Measurements from ENCODE around the gene SNRNP200. TPM values are rescaled to one million over a fixed set of nuclear protein-coding genes. Genes with fewer than 3 reads are reported as not detected.

Gene SNRNP200
- total RNA-seq, 2 donors from 2014 or later, result 190 to 211 TPM

DNA sequence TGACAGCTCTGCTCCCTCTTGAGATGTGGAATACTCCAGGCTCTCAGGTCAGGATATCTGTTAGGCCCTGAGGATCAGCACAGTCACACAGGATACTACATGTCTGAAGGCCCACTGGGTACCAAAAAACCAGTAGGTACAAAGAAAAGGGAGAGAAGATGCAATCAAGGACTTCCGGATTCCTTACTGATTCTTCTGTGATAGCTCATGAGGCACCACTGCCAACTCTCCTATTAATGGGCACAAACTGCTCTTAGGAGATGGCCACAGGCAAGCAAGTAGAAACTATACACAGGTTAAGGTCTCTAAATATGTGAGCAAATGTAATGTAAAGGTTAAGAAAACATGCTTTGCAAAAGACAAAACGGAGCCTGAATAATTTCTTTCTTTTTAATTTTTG is 43.0 kb downstream of the SNRNP200 start:
- H3K36me3 ChIP-seq (ENCODE audit: control insufficient read depth, insufficient read depth, low read length), result peaks cover 29% of the 10 kb centered on the region
- H3K9ac ChIP-seq (ENCODE audit: extremely low read depth, low read length, poor library complexity, severe bottlenecking), result no peak overlapping the region
- H3K4me1 Mint-ChIP-seq, result peaks cover 19% of the 10 kb centered on the region
- WGBS, 2 experiments (ENCODE audit: insufficient coverage in 1 of 2, insufficient read length in 1 of 2), result 97 to 100% methylated on average over 2 of the region's 2 CpGs
- no peak overlapping the region for H3K27ac Mint-ChIP-seq
- no peak for DNase-seq
- no peak overlapping the region for H3K27ac ChIP-seq (ENCODE audit: low read depth, low read length)
- H3K27me3 ChIP-seq (ENCODE audit: control insufficient read depth, insufficient read depth, low read length, poor library complexity, severe bottlenecking), result no peaks in the 10 kb centered on the region
- TF ChIP-seq, protein P1, sequence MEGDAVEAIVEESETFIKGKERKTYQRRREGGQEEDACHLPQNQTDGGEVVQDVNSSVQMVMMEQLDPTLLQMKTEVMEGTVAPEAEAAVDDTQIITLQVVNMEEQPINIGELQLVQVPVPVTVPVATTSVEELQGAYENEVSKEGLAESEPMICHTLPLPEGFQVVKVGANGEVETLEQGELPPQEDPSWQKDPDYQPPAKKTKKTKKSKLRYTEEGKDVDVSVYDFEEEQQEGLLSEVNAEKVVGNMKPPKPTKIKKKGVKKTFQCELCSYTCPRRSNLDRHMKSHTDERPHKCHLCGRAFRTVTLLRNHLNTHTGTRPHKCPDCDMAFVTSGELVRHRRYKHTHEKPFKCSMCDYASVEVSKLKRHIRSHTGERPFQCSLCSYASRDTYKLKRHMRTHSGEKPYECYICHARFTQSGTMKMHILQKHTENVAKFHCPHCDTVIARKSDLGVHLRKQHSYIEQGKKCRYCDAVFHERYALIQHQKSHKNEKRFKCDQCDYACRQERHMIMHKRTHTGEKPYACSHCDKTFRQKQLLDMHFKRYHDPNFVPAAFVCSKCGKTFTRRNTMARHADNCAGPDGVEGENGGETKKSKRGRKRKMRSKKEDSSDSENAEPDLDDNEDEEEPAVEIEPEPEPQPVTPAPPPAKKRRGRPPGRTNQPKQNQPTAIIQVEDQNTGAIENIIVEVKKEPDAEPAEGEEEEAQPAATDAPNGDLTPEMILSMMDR (conservative IDR thresholded peaks at IDR 0.05), result no peak
- H3K36me3 Mint-ChIP-seq (ENCODE audit: low read depth), result peaks cover 11% of the 10 kb centered on the region
- no peak overlapping the region for H3K4me3 Mint-ChIP-seq
- H3K4me1 ChIP-seq (ENCODE audit: control insufficient read depth, insufficient read depth, low read length), result peaks cover 5% of the 10 kb centered on the region
- H3K9me3 Mint-ChIP-seq, result no peaks in the 10 kb centered on the region
- no peaks in the 10 kb centered on the region for H3K27me3 Mint-ChIP-seq (ENCODE audit: insufficient read depth)
- no peak overlapping the region for H3K4me3 ChIP-seq (ENCODE audit: low read length)
- H3K9me3 ChIP-seq (ENCODE audit: control insufficient read depth, low read length), result no peaks in the 10 kb centered on the region

DNA sequence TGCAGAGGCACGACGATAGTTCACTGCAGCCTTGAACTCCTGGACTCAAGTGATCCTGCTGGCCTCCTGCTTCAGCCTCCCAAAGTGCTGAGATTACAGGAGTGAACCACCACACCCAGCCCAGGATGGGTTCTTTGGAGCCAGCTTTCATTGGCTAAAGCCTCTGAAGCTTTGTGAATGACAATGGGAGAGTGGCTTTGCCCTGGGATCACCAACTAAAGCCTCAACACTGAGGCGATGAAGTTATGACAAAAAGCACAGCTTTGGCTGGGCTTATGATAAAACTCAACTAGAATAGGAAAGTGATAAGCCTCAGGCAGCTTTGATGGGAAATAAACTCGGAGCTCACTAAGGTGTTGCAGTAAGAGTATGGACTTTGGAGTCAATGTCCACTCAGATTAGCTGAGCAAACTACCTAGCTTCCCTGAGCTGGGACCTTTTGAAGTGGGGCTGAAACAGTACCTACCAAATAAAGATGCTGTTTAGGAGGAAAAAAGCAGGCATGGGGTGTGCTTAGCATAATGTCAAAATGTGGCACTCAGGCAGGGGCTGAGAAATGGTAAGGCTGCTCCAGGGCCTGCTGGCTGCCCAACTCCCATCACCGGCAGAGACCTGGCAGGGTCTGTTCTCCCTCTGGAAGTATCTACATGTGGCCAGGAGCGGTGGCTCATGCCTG is 43.9 kb downstream of the SNRNP200 start:
- Histone ChIP-seq H3K9me3 (ENCODE audit: control insufficient read depth, low read length) (no peaks in the 10 kb centered on the region), H3K27ac (ENCODE audit: low read depth, low read length) (no peak overlapping the region), H3K4me3 (ENCODE audit: low read length) (no peak overlapping the region), H3K36me3 (ENCODE audit: control insufficient read depth, insufficient read depth, low read length) (peaks cover 28% of the 10 kb centered on the region), H3K4me1 (ENCODE audit: control insufficient read depth, insufficient read depth, low read length) (peaks cover 5% of the 10 kb centered on the region), H3K27me3 (ENCODE audit: control insufficient read depth, insufficient read depth, low read length, poor library complexity, severe bottlenecking) (no peaks in the 10 kb centered on the region), H3K9ac (ENCODE audit: extremely low read depth, low read length, poor library complexity, severe bottlenecking) (no peak overlapping the region)
- Mint-ChIP-seq H3K4me3 (no peak overlapping the region), H3K27ac (no peak overlapping the region), H3K36me3 (ENCODE audit: low read depth) (peaks cover 14% of the 10 kb centered on the region), H3K4me1 (peaks cover 14% of the 10 kb centered on the region), H3K27me3 (ENCODE audit: insufficient read depth) (no peaks in the 10 kb centered on the region), H3K9me3 (no peaks in the 10 kb centered on the region)
- WGBS, 2 experiments (ENCODE audit: insufficient coverage in 1 of 2, insufficient read length in 1 of 2), result 90% methylated on average over 6 of the region's 6 CpGs
- no peak for DNase-seq
- TF ChIP-seq, protein P1 (conservative IDR thresholded peaks at IDR 0.05), result no peak

DNA sequence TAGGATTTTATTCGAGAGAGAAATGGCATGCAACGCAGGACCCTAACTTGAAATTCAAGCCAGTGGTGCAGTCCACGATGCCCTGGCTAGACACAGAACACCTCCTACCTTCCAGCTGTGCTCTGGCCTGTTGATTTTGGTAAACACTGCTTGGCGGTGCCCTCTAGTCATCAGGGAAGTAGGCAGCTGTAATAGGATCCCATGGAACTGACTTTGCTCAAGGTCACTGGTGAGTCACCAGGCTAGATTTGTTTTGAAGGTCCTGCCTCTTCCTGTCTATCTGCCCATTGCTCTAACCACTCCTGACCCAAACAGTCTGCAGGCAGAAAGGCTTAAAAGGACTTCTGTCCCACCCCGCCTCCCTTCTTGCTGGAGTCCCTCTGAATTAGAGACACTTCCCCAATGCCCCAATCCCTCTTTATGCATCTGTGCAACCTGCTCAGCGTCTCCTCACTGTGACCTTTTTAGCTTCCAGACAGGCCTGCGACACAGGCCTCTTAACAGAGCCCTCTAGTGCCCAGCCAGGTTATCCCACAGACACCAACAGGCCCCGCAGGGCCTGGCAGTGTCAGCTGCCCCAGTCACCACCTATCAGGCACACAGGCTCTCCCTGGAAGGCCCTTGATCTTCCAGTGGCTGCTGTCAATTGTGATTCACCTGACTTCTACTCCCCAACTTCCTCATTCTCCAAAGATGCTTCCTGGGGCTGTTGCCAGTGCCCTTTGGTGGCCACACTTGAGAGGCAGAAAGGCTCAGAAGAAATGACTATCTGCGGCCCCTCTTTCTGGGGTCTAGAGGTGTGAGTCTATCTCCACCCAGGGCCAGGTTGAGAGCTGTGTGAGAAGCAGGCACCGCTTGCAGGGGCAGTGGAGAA is 44.7 kb downstream of the SNRNP200 start:
- no peak overlapping the region for H3K9ac ChIP-seq (ENCODE audit: extremely low read depth, low read length, poor library complexity, severe bottlenecking)
- H3K4me1 Mint-ChIP-seq, result peaks cover 13% of the 10 kb centered on the region
- TF ChIP-seq, protein P1 (conservative IDR thresholded peaks at IDR 0.05), result peak; percentile 73
- no peaks in the 10 kb centered on the region for H3K27me3 ChIP-seq (ENCODE audit: control insufficient read depth, insufficient read depth, low read length, poor library complexity, severe bottlenecking)
- peaks cover 5% of the 10 kb centered on the region for H3K4me1 ChIP-seq (ENCODE audit: control insufficient read depth, insufficient read depth, low read length)
- H3K27ac Mint-ChIP-seq, result peak overlapping the region; percentile 78
- H3K27ac ChIP-seq (ENCODE audit: low read depth, low read length), result no peak overlapping the region
- H3K36me3 Mint-ChIP-seq (ENCODE audit: low read depth), result peaks cover 17% of the 10 kb centered on the region
- no peaks in the 10 kb centered on the region for H3K27me3 Mint-ChIP-seq (ENCODE audit: insufficient read depth)
- H3K36me3 ChIP-seq (ENCODE audit: control insufficient read depth, insufficient read depth, low read length), result peaks cover 30% of the 10 kb centered on the region
- H3K4me3 ChIP-seq (ENCODE audit: low read length), result no peak overlapping the region
- 71 to 78% methylated on average over 6 to 10 of the region's 10 CpGs for WGBS, 2 experiments (ENCODE audit: insufficient coverage in 1 of 2, insufficient read length in 1 of 2)
- peak; percentile 91 for DNase-seq
- H3K9me3 ChIP-seq (ENCODE audit: control insufficient read depth, low read length), result no peaks in the 10 kb centered on the region
- H3K4me3 Mint-ChIP-seq, result no peak overlapping the region
- H3K9me3 Mint-ChIP-seq, result no peaks in the 10 kb centered on the region

Data from endodermal cell (in vitro differentiated cells).